HG03565 (cell line): ENCODE results near the gene FADS6.
"Not testable (repeated sequence)": the region's sequence is repeated elsewhere in the genome, so short reads cannot be mapped to it uniquely, and the experiment has no call there.

Experiments used
- ATAC-seq: cut with Tn5 transposase; IDR thresholded peaks from one replicate; pipeline ENCODE4 v1.9.1; 2021; ENCODE audit warnings: mild to moderate bottlenecking, moderate library complexity; ENCODE audit not compliant: unreplicated experiment

The FADS6 gene

DNA sequence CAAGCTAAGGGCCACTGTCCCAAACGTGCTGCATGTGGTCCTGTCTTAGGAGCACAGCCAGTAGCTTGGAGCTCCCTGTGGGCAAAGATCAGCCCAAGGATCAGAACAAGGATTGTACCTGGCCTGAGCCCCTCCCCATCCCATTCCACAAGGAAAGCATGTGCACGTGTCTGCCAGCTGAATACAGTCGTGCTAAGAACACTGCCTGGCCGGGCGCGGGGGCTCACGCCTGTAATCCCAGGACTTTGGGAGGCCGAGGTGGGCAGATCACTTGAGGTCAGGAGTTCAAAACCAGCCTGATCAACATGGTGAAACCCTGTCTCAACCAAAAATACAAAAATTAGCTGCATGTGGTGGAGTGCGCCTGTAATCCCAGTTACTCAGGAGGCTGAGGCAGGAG lies 23.4 kb downstream of the FADS6 start:
- not testable (repeated sequence) for ATAC-seq

DNA sequence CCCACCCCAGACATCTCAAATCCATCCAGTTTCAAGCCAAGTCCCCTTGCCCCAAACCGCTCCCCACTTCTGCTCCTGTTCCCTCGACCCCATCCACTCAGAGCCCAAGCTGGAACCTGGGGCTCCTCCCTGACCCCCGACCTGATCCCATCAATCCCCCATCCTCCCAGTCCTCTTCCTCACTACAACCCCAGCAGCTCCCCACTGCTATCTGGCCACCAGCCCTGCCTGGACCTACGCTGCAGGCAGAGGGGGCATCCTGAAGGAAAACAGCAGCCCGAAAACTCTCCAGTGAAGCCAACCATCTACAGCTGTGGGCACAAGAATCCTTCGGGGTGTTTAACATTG lies 24.6 kb downstream of the FADS6 start:
- no peak for ATAC-seq

DNA sequence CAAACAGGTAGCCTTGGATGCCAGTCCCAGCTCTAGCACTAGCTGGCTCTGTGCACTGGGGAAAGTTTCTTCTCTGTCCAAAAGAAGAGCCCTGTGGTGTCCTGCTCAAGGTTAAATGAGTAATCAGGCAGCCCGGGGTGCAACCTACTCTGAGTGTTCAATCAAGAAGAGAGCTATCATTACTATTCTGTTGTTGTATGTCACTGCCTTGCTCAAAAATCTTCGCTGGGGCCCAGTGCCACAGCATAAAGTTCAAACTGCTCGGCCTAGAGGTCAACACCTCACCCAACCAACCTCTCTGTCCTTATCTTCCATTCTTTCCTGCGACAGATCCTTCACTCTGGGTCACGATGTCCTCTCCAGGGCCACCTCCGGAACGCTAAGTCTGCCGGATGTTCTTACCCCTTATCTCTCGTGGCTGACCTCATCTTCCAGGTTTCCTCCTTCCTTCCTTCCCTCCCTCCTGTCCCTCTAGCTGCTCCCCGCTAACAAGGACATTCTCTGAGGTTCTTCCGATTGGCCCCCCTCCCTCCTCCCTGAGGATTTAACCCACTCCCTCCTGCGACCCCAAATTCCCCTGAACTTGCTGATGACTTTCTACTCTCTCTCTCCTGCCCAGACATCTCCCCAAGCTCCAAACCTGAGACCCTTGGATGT lies 25.1 kb downstream of the FADS6 start:
- ATAC-seq, result no peak

DNA sequence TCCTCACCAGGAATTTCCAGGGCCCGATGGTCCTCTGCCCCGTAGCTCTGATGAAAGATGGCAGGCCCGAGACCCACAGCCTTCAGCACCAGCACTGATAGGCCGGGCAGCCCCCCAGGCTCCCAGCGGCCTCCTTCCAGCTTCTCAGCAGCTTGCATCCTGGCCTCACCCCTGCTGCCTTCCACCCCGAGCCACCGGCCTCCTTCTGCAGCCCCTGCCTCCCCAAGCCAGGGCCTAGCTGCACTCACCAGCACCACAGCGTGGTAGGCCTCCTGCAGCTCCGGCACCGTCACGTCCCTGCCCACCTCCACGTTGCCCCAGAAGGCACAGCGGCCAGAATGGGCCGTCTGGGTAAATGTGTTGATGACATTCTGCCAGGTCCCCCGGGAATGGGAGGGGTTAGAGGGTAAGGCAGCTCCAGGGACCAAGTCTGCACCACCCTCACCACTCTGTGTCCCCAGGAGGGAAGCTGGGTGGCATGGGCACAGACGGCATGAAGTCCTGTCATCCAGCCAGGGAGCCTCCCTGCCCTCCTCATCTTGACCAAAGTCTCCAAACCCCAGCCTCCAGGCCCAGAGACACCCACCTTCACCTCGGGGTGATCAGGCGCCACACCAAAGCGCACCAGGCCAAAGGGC lies 27.1 kb downstream of the FADS6 start:
- ATAC-seq, result no peak

DNA sequence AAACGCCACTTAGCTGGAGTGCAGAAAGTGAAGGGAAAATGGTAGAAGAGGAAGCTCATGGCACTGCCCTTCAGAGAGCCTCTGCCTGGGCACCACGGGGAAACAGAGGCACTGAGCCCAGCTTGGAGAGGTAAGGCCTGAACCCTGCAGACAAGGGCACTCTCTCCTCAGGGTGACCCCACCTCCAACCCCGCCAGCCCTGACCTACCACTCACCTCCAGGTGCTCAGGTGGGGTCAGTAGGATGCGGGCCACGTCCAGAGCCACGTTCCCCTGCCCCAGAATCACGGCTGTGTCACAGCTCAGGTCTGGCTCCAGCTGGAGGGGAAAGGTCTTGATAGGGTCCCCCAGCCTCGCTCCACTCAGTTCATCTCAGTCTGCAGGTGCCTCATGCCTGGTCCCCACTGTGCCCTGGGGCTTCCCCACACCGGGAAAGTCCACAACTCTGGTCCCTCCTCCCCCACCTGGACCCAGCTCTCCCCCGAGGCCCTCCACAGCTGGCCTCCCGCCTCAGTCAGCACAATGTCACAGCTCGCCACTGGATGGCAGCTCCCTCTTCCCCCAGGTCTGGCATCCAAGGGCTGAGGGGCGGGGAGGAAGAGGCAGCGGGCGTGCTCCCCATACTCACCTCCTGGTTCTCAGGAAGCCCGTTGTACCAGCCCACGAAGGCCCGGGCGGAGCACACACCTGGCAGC lies 27.8 kb downstream of the FADS6 start:
- ATAC-seq, result no peak

DNA sequence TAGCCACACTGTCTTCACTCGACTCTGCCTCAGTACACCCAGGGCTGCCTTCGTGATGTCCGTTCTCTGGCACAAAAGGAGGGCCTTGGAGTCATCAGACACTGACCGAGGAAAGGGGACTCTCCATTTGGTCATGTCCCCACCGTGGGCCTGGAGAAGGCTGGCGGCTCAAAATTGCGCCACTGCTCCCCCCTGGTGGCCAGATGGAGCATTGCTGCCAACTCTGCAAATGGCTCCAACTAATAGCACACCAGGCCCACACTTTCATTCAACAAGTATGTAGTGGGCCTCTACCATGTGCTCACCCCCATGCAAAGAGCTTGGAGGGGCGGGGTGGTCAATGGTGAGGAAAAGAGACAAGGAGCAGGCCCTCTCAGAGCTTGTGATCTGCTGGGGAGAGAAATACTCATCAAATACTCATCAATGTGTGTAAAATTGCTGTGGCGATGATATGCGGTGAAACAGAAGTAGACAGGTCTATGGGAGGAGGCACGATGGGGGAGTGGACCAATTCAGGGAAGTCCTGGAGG lies 28.5 kb downstream of the FADS6 start:
- ATAC-seq, result no peak

DNA sequence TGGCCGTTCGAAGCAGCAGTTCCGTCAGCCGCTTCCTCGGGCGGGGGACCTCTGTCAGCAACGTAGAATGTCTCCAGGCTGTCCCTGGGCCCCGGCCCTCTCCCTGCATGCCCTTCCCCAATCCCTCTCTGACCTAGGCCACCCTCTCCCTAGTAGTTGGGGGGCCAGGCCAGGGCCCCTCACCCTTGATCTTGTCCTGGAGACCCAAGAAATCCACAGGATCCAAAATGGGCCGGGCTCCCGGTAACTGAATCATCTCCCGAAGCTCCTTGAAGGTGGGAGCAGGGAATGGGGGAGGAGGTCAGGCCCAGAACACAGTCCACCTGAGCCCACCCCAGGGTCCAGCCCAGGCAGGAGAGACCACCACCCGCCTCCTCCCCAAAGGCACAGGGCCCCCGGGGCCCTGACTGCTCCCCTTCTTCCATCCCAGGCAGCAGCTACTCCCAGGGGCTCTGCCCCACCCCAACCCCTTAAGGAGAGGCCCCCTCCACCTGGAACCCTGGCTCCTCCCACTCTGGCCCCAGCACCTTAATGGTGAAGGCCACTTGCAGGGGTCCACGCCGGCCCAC lies 29.1 kb downstream of the FADS6 start:
- no peak for ATAC-seq

DNA sequence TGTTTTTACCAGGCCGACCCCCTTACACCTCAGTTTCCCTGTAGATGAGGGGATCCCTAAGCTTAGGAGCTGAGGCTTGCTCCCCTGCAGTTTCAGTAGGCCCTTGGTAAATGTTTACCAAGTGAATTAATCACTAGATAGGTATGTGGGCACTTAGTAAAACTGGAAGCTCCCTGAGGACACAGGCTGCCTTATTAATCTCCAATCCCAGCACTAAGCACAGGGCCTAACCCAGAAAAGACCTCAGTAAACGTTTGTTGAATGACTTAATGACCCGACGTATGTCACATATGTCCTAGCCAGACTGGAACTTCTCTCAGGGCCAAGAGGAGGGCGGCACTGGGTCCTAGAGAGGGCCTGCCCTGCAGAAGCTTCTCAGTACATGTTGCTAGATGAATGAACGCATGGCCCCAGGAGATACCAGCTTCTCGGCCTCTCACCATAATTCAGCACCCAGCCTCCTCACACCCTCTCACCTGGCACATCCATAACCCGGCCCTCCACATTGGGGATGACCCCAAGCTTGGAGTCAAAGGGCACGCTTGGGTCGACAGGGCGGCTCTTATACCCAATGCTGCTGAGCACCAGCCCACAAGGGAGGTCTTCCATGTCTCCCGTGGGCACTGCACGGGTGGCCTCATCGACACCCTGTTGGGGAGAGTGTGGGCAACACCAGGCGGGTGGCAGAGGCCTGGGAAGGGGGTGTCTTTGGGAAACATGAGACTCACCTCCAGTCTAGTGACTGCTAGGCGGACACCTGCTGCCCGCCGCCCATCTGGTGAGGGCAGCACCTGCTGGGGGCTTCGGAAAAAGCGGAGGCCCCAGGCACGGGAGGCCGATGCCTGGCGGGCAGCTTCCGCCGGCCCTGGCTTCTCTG lies 29.8 kb downstream of the FADS6 start:
- no peak for ATAC-seq

DNA sequence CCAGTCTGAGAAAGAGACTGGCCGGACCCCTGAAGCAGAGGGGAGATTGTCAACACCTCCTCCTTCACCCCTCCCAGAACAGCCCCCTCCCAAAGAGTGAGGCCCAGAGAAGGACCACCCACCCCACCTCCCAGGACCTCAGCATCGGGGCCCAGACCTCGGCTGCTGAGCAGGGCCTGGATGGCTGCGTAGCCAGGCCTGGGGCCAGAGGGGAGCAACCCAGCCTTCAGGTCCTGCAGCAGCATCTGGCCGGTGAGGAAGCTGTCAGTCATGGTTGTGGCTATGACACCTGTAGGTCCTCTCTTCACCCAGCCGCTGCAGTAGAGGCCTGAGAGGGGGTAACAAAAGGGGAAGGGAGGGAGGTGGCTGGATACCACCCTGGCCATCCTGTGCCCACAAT lies 30.5 kb downstream of the FADS6 start:
- no peak for ATAC-seq

DNA sequence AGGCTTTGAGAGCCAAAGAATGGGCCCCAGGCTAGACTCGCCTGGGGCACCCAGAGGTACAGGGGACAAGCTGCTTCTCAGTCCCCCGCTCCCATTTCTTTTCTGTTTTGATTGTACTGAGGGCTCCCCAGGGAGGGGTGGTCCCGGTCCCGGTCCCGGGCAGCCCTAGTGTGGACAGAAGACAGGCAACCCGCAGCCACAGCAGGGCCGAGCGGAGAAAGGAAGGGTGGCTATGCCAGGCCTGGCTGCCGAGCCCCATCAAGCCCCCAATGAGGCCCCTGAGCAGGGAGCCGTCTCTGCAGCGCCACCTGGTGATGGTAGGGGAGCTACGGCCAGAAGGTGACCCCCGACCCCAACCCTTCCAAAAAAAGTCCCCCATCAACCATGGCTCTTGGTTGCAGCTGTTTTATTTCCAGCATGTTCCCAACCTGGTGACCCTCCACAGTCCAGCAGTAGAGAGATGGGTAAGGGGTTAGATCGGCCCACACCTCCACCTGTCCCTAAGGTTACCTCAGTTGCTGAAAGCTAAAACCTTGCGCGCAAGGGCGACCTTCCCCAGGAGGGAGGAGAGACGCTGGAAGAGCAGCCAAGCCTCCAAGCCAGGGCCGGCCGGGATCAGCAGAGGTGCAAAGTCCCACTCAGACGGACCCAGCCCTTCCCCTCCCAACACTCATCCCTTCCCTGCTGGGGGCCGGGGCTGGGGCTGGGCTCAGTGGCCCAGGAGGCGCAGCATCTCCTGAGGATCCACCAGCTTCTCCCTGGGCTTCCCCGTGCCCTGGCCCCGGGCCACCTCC lies 31.1 kb downstream of the FADS6 start:
- no peak for ATAC-seq

DNA sequence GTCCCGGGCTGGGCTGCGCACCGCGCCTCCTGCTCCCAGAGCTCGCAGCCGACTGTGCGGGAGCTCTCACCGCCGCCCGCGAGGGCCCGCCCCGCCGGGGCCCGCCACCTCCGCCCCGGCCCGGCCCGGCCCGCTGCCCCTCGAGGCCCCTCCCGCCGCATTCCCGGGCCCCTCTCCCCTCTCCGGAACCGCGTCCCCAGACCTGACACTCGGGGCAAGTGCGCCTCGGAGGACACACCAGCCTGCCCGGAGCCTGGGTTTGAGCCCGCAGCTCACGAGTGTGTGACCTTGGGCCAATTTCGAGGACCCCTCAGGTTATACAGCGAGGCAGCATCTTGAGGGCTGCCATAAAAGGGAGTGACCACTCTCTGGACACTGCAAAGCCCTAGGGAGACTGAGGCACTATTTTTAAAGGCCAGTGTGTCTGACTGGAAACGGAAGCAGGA lies 31.7 kb downstream of the FADS6 start:
- no peak for ATAC-seq

DNA sequence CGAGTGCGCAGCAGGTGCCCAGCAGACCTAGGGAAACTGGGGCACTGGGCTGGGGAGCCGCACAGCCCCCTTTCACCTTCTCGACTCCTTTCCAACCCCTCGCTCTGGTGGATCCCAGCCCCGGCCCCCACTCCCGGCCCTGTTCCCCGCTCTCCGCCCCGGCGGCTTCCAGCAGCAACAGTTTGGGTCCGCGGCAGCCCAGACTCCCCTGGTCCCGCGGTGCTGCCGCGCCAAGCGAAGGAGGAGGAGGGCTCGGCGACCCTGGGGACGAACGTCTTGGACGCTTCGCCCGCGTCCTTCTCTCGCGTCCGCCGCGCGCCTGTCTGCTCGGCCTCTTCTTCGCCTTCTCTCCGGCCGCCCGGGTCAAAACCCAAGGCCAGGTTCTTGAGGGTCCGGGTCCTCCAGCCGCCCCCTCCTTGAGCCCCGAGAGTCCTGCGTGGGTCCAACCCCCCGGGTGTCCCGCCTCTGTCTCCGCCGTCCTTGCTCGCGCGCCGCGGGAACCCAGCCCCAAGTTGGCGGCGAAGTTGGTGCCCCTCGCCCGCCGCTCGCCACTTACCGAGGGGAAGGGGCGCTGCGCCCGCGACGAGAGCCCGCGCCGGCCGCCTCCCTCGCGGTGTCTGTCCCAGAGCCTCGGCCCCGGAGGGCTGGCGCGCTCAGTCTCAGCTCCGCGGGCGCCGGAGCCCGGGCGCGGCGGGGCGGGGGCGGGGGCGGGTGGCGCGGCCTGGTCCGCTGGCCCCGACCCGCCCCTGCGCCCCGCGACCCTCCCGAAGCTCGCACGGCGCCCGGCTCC lies 32.4 kb downstream of the FADS6 start:
- no peak for ATAC-seq

DNA sequence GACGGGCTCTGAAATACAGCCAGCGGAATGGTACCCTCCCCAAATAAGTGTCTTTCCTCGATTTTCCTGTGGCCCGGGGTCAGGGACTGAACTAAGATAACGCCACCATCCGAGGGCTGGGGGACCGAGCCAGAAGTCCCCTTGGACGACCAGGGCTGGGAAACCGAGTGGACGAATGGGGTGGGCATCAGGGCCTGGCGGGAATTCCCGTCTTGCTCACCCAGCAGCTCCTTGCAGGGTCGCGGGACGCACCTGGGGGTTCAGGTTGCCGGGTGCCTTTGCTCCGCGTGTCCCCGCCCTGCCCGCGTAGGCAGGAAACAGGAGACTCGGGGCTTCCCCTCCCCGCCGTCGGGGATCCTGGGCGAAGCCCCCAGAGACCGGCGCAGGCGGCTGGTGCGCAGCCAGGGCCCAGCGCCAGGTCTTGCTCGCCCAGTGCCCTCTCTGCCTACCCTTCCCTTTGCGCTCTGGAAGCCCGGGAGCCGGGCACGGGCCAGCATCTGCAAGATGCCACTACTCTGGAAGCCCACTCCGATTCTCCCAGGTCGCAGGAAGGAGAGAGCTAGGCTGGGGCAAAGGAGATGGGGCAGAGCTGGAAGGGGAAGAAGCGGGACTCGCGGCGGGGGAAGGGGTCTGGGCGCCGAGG lies 33.1 kb downstream of the FADS6 start:
- no peak for ATAC-seq

DNA sequence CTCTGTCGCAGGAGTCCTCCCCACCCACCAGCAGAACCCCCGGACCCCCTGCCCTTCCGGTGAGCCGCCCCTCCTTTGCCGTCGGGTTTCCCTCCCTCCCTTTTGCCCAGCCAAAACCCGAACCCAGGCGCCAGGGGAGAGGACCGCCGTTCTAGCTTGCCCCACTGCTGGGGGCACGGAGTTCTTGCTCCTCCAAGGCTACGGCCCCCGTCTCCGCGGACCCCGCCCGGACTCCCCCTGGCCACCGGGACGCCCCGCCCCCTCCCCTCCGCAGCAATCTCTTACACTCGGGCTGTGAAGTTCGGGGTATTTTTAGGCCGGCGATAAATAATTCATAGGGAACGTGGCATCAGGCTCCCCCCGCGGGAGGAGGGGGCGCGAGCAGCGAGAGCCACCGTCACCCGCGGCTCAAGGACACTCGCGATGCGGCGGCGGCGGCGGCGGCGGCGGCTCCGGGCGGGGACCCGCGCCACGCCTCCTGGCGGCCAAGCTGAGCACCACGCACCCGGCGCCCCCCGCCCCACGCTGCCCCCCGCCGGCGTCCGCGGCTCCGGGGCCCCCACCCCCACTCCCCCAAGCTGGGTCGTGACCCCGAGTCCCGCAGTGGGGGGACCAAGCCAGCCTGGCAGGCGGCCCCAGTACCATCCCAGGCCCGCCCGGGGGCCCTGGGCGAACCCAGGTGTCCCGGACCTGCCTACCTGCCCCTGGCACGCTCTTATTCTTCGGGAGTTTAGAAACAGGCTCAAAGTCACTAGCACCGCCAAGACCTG lies 33.8 kb downstream of the FADS6 start, which contains the start of gene GRIN2C:
GRIN2C (minus strand) TSS at position 427 of the 770 bp plus-strand sequence. CDS start 4,793 bp downstream, outside the sequence.
- ATAC-seq, result no peak

DNA sequence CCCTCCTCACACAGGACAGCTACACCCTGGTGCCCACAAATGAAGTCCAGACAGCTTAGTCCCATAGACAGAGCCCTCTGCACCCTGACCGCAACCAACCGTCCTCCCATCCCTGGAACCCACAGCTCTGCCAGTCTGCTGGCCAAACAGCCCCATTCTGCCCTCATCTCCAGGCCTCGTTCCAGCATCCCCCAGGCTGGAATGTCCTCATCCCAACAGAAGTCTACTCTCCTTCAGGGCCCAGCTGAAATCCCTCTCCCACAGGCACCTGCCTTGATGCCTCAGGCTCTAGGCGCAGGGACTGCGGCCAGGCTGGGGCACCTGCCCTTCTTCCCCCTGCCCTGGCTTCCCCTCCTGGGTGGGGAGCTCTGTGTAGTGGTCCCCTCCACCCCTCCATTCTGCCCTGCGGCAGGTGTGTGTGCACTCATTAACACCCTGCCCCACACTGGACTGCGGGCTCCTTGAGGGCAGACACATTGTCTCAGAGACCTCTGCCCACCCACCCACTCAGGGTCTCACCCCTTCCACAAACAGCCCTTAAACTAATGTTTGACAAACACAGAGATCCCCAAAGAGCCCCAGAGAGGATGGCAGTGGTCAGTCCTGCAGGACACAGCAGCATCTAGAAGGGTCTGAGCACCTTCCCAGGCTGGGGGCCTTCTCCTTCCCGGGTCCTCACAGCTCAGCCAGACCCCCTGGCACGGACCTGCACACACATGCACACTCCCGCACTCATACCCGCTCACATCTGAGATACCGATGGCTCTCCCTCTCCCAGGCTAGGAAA lies 34.6 kb downstream of the FADS6 start:
- ATAC-seq, result no peak

DNA sequence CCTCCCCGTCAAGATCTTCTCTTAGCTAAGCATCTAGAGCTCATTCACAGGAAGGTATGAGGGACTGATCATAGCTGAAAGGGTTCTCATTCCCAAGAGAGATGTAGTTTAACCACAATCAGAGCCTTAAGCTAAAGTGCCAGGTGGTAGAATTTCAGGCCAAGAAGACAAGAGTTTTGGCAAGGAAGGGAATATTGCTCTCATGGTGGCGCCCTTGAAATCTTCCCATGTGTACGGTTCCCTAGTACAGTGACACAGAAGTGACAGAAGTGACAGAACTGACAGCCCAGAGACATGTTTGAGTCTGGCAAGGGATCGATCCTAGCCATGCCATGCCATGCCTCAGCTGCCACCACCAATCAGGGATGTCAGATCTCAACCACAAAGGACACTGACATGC lies 36.2 kb downstream of the FADS6 start:
- no peak for ATAC-seq

DNA sequence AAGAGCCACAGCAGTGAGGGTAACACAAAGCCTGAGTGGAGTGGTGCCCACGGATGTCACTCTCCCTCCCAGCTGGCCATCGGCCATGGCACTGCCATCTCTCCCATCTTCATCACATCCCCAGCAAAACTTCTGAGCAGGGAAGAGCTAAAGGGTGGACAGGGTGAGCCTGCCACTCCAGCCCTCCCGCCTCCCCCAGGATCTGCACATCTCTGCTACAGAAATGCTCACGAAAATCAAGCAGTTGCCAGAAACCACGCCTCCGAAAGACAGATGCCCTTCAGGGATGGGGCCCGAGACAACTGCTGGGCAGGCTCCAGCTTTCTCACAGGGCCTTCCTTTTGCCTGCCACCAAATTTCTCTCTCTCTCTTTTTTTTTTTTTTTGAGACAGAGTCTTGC lies 37.3 kb downstream of the FADS6 start:
- ATAC-seq, result no peak
